Calu3 (cell line): Measurements from ENCODE around the gene KRTAP13-4. TPM values are rescaled to one million over a fixed set of nuclear protein-coding genes. Genes with fewer than 3 reads are reported as not detected.

Source experiments
- BruUV-seq: library from RNA; stranded (reverse); fragments of 400-500 nt; replicated peaks from 2 replicates; lab custom pipeline; 2021; lab: Mats Ljungman, UMichigan
- CTCF ChIA-PET: fragments of 300-600 bp; sonication (Branson Sonifier 250); formaldehyde crosslinking; loops from one replicate; lab custom pipeline; 2022; ENCODE audit warnings: antibody characterized with exemption; lab: Charles Lee
- DNase-seq: peaks from one replicate; pipeline ENCODE4 v3.0.0; 2022
- H3K27ac Mint-ChIP-seq: one replicate; pipeline ENCODE4 v1.8.0; 2022; ENCODE audit warnings: mixed read lengths; ENCODE audit not compliant: unreplicated experiment
- H3K27me3 Mint-ChIP-seq: one replicate; pipeline ENCODE4 v1.8.0; 2022; ENCODE audit warnings: mixed read lengths; ENCODE audit not compliant: unreplicated experiment
- H3K36me3 Mint-ChIP-seq: one replicate; pipeline ENCODE4 v1.8.0; 2022; ENCODE audit warnings: mild to moderate bottlenecking, moderate library complexity, mixed read lengths; ENCODE audit not compliant: insufficient read depth, unreplicated experiment
- H3K4me1 Mint-ChIP-seq: one replicate; pipeline ENCODE4 v1.8.0; 2022; ENCODE audit warnings: mild to moderate bottlenecking, low read depth, mixed read lengths; ENCODE audit not compliant: unreplicated experiment
- H3K4me3 Mint-ChIP-seq: one replicate; pipeline ENCODE4 v1.8.0; 2022; ENCODE audit warnings: mild to moderate bottlenecking, low read depth, moderate library complexity, mixed read lengths; ENCODE audit not compliant: unreplicated experiment
- H3K9me3 Mint-ChIP-seq: one replicate; pipeline ENCODE4 v1.8.0; 2022; ENCODE audit warnings: low read depth, mixed read lengths; ENCODE audit not compliant: unreplicated experiment
- intact Hi-C: fragments of 100-400 bp; cut with micrococcal nuclease; formaldehyde crosslinking; loops from one replicate; pipeline ENCODE4 v1.10.0; 2022; ENCODE audit not compliant: unreplicated experiment
- total RNA-seq: library from RNA; stranded (reverse); gene quantifications from 2 replicates; pipeline ENCODE4 v1.2.3, GENCODE V29; 2022
- TF ChIP-seq, protein P1 (sequence below): fragments of 200-600 bp; IDR thresholded peaks from one replicate; pipeline ENCODE4 v1.8.0; 2022; ENCODE audit warnings: antibody characterized with exemption; ENCODE audit not compliant: unreplicated experiment

The KRTAP13-4 gene
- total RNA-seq, 1 experiment from 2014 or later: not detected

- BruUV-seq: no TSS peak
- intact Hi-C loops: no loop called here
- DNase-seq: no peak
- TF ChIP-seq, protein P1, sequence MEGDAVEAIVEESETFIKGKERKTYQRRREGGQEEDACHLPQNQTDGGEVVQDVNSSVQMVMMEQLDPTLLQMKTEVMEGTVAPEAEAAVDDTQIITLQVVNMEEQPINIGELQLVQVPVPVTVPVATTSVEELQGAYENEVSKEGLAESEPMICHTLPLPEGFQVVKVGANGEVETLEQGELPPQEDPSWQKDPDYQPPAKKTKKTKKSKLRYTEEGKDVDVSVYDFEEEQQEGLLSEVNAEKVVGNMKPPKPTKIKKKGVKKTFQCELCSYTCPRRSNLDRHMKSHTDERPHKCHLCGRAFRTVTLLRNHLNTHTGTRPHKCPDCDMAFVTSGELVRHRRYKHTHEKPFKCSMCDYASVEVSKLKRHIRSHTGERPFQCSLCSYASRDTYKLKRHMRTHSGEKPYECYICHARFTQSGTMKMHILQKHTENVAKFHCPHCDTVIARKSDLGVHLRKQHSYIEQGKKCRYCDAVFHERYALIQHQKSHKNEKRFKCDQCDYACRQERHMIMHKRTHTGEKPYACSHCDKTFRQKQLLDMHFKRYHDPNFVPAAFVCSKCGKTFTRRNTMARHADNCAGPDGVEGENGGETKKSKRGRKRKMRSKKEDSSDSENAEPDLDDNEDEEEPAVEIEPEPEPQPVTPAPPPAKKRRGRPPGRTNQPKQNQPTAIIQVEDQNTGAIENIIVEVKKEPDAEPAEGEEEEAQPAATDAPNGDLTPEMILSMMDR: no peak
- Mint-ChIP-seq H3K36me3 (no peaks in the 10 kb centered on the region), H3K4me1 (no peaks in the 10 kb centered on the region), H3K4me3 (no peak overlapping the region), H3K27ac (no peak overlapping the region), H3K9me3 (peaks cover 4% of the 10 kb centered on the region), H3K27me3 (no peaks in the 10 kb centered on the region)
- CTCF ChIA-PET: no interaction called here
These were observed 14.2 kb downstream of the KRTAP13-4 start for GRCh38 chr21:30444204-30444603.

DNA sequence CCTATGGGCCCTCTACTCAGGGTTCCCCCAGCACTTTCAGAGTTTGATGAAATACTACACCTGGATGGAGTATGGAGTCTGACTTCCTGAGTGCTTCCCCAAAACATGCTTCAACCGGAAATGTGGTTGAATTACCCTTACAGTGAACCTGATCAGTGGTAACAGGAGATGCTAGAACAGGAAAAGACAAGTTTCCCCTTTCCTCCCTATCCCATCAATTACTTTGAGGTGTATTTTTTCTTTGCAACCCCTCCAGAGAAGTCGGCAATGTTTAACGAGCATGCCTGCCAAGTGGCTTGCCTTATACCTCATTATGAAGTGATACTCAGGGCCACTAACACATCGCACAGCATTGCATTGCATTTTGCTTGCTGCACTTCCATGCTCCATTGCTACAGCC lies 17.0 kb downstream of the KRTAP13-4 start:
- BruUV-seq: no TSS peak
- intact Hi-C loops: no loop called here
- Mint-ChIP-seq H3K27me3 (no peaks in the 10 kb centered on the region), H3K9me3 (no peaks in the 10 kb centered on the region), H3K4me1 (no peaks in the 10 kb centered on the region), H3K27ac (no peak overlapping the region), H3K36me3 (no peaks in the 10 kb centered on the region), H3K4me3 (no peak overlapping the region)
- TF ChIP-seq, protein P1: no peak
- no peak for DNase-seq
- CTCF ChIA-PET: no interaction called here

DNA sequence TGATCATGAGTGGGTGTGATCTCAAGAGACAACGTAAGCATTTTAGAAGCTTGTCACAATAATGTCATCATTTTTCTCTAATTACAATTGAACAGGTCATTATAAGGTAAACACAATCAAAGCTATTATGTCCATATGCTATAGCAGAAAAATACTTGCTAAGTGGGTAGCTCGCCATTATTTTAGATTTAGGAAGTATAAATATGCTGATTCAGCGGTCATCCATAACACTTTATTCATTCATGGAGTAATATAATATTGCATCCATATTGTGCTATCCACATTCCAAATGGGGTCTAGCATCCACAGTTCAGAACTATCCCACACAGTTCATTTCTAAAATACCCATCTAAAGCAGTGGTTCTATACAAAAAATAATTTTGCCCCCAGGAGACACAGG lies 18.5 kb downstream of the KRTAP13-4 start:
- CTCF ChIA-PET: interaction anchor here (0.6 kb wide), 1 partner anchor 550 kb away, joined by 6 read pairs; no protein-coding TSS in a partner anchor
- H3K9me3 Mint-ChIP-seq: no peaks in the 10 kb centered on the region
- H3K36me3 Mint-ChIP-seq: no peaks in the 10 kb centered on the region

DNA sequence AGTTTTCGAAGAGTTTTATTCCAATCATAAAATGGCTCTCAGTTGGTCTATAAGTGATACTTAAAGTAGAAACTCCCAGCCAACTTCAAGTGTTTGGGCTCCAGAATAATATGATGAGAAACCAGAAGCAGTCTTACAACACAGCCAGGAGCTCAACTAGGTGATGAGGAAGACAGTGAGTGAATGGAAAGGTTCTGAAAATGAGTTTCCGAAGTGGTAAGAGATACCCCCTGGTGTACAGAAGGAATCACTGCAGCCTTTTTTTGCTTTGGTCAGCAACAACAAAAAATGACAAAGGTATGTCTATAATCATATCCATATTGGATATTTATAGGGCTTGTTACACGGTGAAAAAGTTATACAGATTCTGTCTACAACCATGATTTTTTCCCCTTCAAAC lies 33.7 kb downstream of the KRTAP13-4 start:
- no peaks in the 10 kb centered on the region for H3K36me3 Mint-ChIP-seq
- H3K9me3 Mint-ChIP-seq: peaks cover 5% of the 10 kb centered on the region
- H3K4me1 Mint-ChIP-seq: no peaks in the 10 kb centered on the region
- intact Hi-C loops: no loop called here
- CTCF ChIA-PET: no interaction called here
- TF ChIP-seq, protein P1: no peak
- BruUV-seq: no TSS peak
- DNase-seq: no peak
- H3K27me3 Mint-ChIP-seq: no peaks in the 10 kb centered on the region
- H3K27ac Mint-ChIP-seq: no peak overlapping the region
- H3K4me3 Mint-ChIP-seq: no peak overlapping the region

More for the DNA sequence above, 18.5 kb downstream of the KRTAP13-4 start:
- H3K4me3 Mint-ChIP-seq: no peak overlapping the region
- BruUV-seq: no TSS peak
- H3K27ac Mint-ChIP-seq: no peak overlapping the region
- H3K4me1 Mint-ChIP-seq: no peaks in the 10 kb centered on the region
- intact Hi-C loops: no loop called here
- H3K27me3 Mint-ChIP-seq: no peaks in the 10 kb centered on the region
- TF ChIP-seq, protein P1: no peak
- no peak for DNase-seq
